SK-N-MC (cell line): ENCODE data around the gene SRD5A2.

Source experiments
- EZH2 ChIP-seq: fragments of 200-600 bp; sonication (generic); IDR thresholded peaks from one replicate; pipeline ENCODE4 v1.6.1; 2017; ENCODE audit warnings: antibody characterized with exemption
- FOXP2 ChIP-seq: optimal IDR thresholded peaks from 2 replicates; pipeline ENCODE3; 2011; ENCODE audit warnings: mild to moderate bottlenecking, moderate library complexity; ENCODE audit not compliant: insufficient read depth; ENCODE audit errors: extremely low read length, control extremely low read depth
- POLR2AphosphoS5 ChIP-seq: IDR thresholded peaks from 2 replicates; pipeline ENCODE4 v1.6.1; 2012; ENCODE audit warnings: mild to moderate bottlenecking, low read depth, low read length, borderline replicate concordance

DNA sequence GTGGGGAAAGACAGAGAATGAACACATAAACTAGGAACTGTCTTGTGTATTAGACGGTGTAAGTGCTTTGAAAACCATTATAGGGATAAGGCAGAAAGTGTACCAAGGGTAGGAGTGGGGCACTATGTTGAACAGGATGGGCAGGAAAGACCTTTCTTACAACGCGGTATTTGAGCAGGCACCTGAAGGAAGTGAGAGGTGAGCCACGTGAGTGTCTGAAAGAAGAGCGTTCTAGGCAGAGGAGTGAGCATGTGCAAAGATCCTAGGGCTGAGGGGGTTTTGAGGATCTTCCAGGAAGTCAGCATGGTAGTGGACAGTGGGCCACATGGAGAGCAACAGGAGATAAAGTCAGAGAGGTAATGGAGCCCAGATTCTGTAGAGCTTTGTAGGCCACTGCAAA, 65.2 kb downstream of the SRD5A2 start:
- no peak for TF ChIP-seq POLR2AphosphoS5
- TF ChIP-seq EZH2 = no peak
- TF ChIP-seq FOXP2 = no peak
